Natural killer cell (primary cell): ENCODE measurements around the gene NFYC. TPM values are rescaled to one million over a fixed set of nuclear protein-coding genes. Genes with fewer than 3 reads are reported as not detected.
A peak's percentile ranks its signal among the peaks of the same experiment; 100 is the strongest.
"Not testable (repeated sequence)": the region's sequence is repeated elsewhere in the genome, so short reads cannot be mapped to it uniquely, and the experiment has no call there.

ENCODE experiments used
- ATAC-seq, 3 donors: fragments of 150-1000 bp in 2 of 3; fragments of 200-7000 bp in 1 of 3; cut with Tn5 transposase; 1 replicate in 1 of 3; 2 replicates in 2 of 3; pipeline ENCODE4 v1.10.0; 2021; ENCODE audit warnings: mild to moderate bottlenecking in 2 of 3, moderate library complexity in 2 of 3
- DNase-seq, 2 donors: peaks; one replicate each; pipeline versions ENCODE4 v3.0.0 to v3.0.0-alpha.2; 2013 to 2021; ENCODE audit warnings: mixed read lengths in 1 of 2
- H3K27ac ChIP-seq: one replicate; pipeline ENCODE4 v1.5.1; 2013; ENCODE audit warnings: mild to moderate bottlenecking, low read length
- H3K27me3 ChIP-seq: one replicate; pipeline ENCODE4 v1.6.1; 2013; ENCODE audit warnings: low read length; ENCODE audit not compliant: control insufficient read depth, insufficient read depth
- H3K36me3 ChIP-seq: one replicate; pipeline ENCODE4 v1.6.1; 2013; ENCODE audit warnings: low read length; ENCODE audit not compliant: control insufficient read depth, insufficient read depth
- H3K4me1 ChIP-seq: one replicate; pipeline ENCODE4 v1.6.1; 2013; ENCODE audit warnings: low read length; ENCODE audit not compliant: control insufficient read depth, insufficient read depth
- H3K4me3 ChIP-seq: one replicate; pipeline ENCODE4 v1.5.1; 2013; ENCODE audit warnings: low read length
- H3K9me3 ChIP-seq: one replicate; pipeline ENCODE4 v1.6.1; 2013; ENCODE audit warnings: low read length; ENCODE audit not compliant: control insufficient read depth, insufficient read depth
- H3K27ac Mint-ChIP-seq, 2 donors: one replicate each; pipeline ENCODE4 v1.8.0; 2022; ENCODE audit warnings: mild to moderate bottlenecking in 2 of 2, mixed read lengths in 2 of 2, moderate library complexity in 1 of 2
- H3K27me3 Mint-ChIP-seq, 2 donors: one replicate each; pipeline ENCODE4 v1.8.0; 2022; ENCODE audit warnings: low read depth in 2 of 2, mixed read lengths in 2 of 2
- H3K36me3 Mint-ChIP-seq: one replicate; pipeline ENCODE4 v1.8.0; 2022; ENCODE audit warnings: mixed read lengths
- H3K4me1 Mint-ChIP-seq, 2 donors: one replicate each; pipeline ENCODE4 v1.8.0; 2022; ENCODE audit warnings: mixed read lengths in 2 of 2
- H3K4me3 Mint-ChIP-seq: one replicate; pipeline ENCODE4 v1.8.0; 2022; ENCODE audit warnings: mild to moderate bottlenecking, moderate library complexity, mixed read lengths
- H3K9me3 Mint-ChIP-seq, 2 donors: one replicate each; pipeline ENCODE4 v1.8.0; 2022; ENCODE audit warnings: mixed read lengths in 2 of 2
- CTCF ChIP-seq: fragments of 200-600 bp; IDR thresholded peaks from one replicate; pipeline ENCODE4 v1.8.0; 2022; ENCODE audit warnings: antibody characterized with exemption
- WGBS: methylation state at CpG from one replicate; pipeline ENCODE4 v1.1.7; 2013; ENCODE audit warnings: missing lambda C conversion rate; ENCODE audit not compliant: insufficient coverage; 5-methylcytosine and 5-hydroxymethylcytosine counted together
- intact Hi-C: fragments of 100-400 bp; cut with micrococcal nuclease; formaldehyde crosslinking; loops from one replicate; pipeline ENCODE4 v1.14.2; 2022
- total RNA-seq, 4 donors: library from RNA; stranded (reverse); fragments of 120-200 nt in 1 of 4; gene quantifications; one replicate each; pipeline versions ENCODE4 v1.2.3 to v1.2.4, GENCODE V29; 2013 to 2022

The NFYC gene
- total RNA-seq, 3 donors from 2014 or later (not counting 1 experiment from before 2014, with no cell fraction given): 38.7 to 60.4 (median 48.5) TPM

- H3K9me3 ChIP-seq: no peaks in the 10 kb centered on the region
- Mint-ChIP-seq H3K27me3 (no peaks in the 10 kb centered on the region), H3K9me3 (no peaks in the 10 kb centered on the region), H3K4me1 (peaks cover 26 to 35% of the 10 kb centered on the region in 2 donors), H3K4me3 (no peak overlapping the region), H3K36me3 (no peaks in the 10 kb centered on the region), H3K27ac (peak overlapping the region in 1 of 2 donors; percentile 50)
- no peak overlapping the region for H3K4me3 ChIP-seq
- ATAC-seq: no peak
- DNase-seq: no peak
- H3K27me3 ChIP-seq: no peaks in the 10 kb centered on the region
- peaks cover 5% of the 10 kb centered on the region for H3K36me3 ChIP-seq
- no peak for TF ChIP-seq CTCF
- 95% methylated on average over 7 of the region's 8 CpGs for WGBS
- H3K4me1 ChIP-seq: no peaks in the 10 kb centered on the region
- no peak overlapping the region for H3K27ac ChIP-seq
- intact Hi-C loops: no loop called here
Measured at GRCh38 chr1:40723196-40723955, 31.9 kb downstream of the NFYC start.

- H3K9me3 Mint-ChIP-seq, H3K27me3 Mint-ChIP-seq, H3K27me3 ChIP-seq, H3K4me3 ChIP-seq, DNase-seq, intact Hi-C loops, ATAC-seq, H3K36me3 Mint-ChIP-seq, H3K27ac Mint-ChIP-seq, H3K36me3 ChIP-seq, H3K27ac ChIP-seq, H3K9me3 ChIP-seq, H3K4me1 ChIP-seq, H3K4me3 Mint-ChIP-seq: not testable (repeated sequence)
- peaks cover 50 to 52% of the 10 kb centered on the region in 2 donors for H3K4me1 Mint-ChIP-seq
- 99% methylated on average over 9 of the region's 9 CpGs for WGBS
Measured at GRCh38 chr1:40727662-40728061, 36.2 kb downstream of the NFYC start.

- H3K36me3 ChIP-seq, H3K27me3 ChIP-seq, intact Hi-C loops, H3K27me3 Mint-ChIP-seq, DNase-seq, H3K36me3 Mint-ChIP-seq, H3K4me3 ChIP-seq, H3K27ac ChIP-seq, H3K4me3 Mint-ChIP-seq, H3K9me3 ChIP-seq, H3K9me3 Mint-ChIP-seq, H3K4me1 ChIP-seq, ATAC-seq: not testable (repeated sequence)
- Mint-ChIP-seq H3K27ac (peak overlapping the region; percentile 10 to 50), H3K4me1 (peaks cover 57% of the 10 kb centered on the region in 2 donors)
- WGBS: 100% methylated on average over 5 of the region's 5 CpGs
Measured at GRCh38 chr1:40729316-40729862, 37.9 kb downstream of the NFYC start.

GRCh38 chr1:40732756-40733301 is 41.3 kb downstream of the NFYC start:
- WGBS: 100% methylated on average over 1 of the region's 2 CpGs
- TF ChIP-seq CTCF: no peak
- no peak for DNase-seq
- Mint-ChIP-seq H3K4me3 (no peak overlapping the region), H3K4me1 (peaks cover 33 to 51% of the 10 kb centered on the region in 2 donors), H3K27ac (peak overlapping the region in 1 of 2 donors; percentile 7), H3K27me3 (no peaks in the 10 kb centered on the region), H3K9me3 (no peaks in the 10 kb centered on the region), H3K36me3 (no peaks in the 10 kb centered on the region)
- no peak for ATAC-seq
- Histone ChIP-seq H3K4me3 (no peak overlapping the region), H3K27me3 (no peaks in the 10 kb centered on the region), H3K4me1 (no peaks in the 10 kb centered on the region), H3K9me3 (no peaks in the 10 kb centered on the region), H3K36me3 (no peaks in the 10 kb centered on the region), H3K27ac (no peak overlapping the region)
- intact Hi-C loops: no loop called here
